SU-DHL-6 (cell line): ENCODE results near the gene ARHGAP6.
"Not testable (repeated sequence)": the region's sequence is repeated elsewhere in the genome, so short reads cannot be mapped to it uniquely, and the experiment has no call there.

Experiments used
- H2AFZ ChIP-seq: fragments of 200-600 bp; sonication (generic); 2 replicates; pipeline ENCODE4 v1.6.1; 2014; ENCODE audit warnings: low read depth, mild to moderate bottlenecking, moderate library complexity, mixed read lengths, antibody characterized with exemption, low read length; ENCODE audit not compliant: severe bottlenecking
- H3F3A ChIP-seq: fragments of 200-600 bp; shearing (Covaris generic); 2 replicates; pipeline ENCODE4 v1.6.0; 2016; ENCODE audit warnings: antibody characterized with exemption, mild to moderate bottlenecking; ENCODE audit not compliant: insufficient read depth
- H3K27ac ChIP-seq: fragments of 200-600 bp; sonication (generic); 2 replicates; pipeline ENCODE4 v1.5.1; 2016; ENCODE audit warnings: low read depth, mild to moderate bottlenecking, low read length, moderate library complexity, mixed read lengths
- H3K27me3 ChIP-seq: fragments of 200-600 bp; sonication (generic), shearing (Covaris generic); 2 replicates; pipeline ENCODE4 v1.6.0; 2014; ENCODE audit warnings: mild to moderate bottlenecking, low read length
- H3K36me3 ChIP-seq: fragments of 200-600 bp; sonication (generic); 2 replicates; pipeline ENCODE4 v1.6.1; 2014; ENCODE audit warnings: mild to moderate bottlenecking, low read length, mixed read lengths
- H3K4me2 ChIP-seq: fragments of 300-600, 200-600 bp; shearing (Covaris generic), sonication (generic); 2 replicates; pipeline ENCODE4 v1.6.0; 2014; ENCODE audit warnings: low read length, low read depth, mild to moderate bottlenecking; ENCODE audit not compliant: poor library complexity, severe bottlenecking
- H3K4me3 ChIP-seq: fragments of 200-600 bp; sonication (generic); 2 replicates; pipeline ENCODE4 v1.5.1; 2014; ENCODE audit warnings: antibody characterized with exemption, low read length, mild to moderate bottlenecking, mixed read lengths; ENCODE audit not compliant: insufficient read depth, poor library complexity, severe bottlenecking
- H3K79me2 ChIP-seq: fragments of 200-600 bp; sonication (generic); 2 replicates; pipeline ENCODE4 v1.6.1; 2014; ENCODE audit warnings: mild to moderate bottlenecking, low read length, moderate library complexity; ENCODE audit not compliant: insufficient read depth
- H3K9ac ChIP-seq: fragments of 200-600 bp; sonication (generic); 2 replicates; pipeline ENCODE4 v1.7.0; 2014; ENCODE audit warnings: mild to moderate bottlenecking, low read length
- H3K9me2 ChIP-seq: fragments of 200-600 bp; sonication (generic); replicated peaks from 2 replicates; pipeline ENCODE4 v1.6.1; 2014; ENCODE audit warnings: low read length; ENCODE audit not compliant: insufficient read depth
- H3K9me3 ChIP-seq: fragments of 200-600 bp; sonication (generic); 2 replicates; pipeline ENCODE4 v1.6.1; 2014; ENCODE audit warnings: low read length, mixed read lengths; ENCODE audit not compliant: insufficient read depth
- H4K20me1 ChIP-seq: fragments of 200-600 bp; sonication (generic); 2 replicates; pipeline ENCODE4 v1.6.1; 2014; ENCODE audit warnings: low read depth, mild to moderate bottlenecking, antibody characterized with exemption, low read length, moderate library complexity, mixed read lengths
- CTCF ChIP-seq: fragments of 200-600 bp; sonication (generic); IDR thresholded peaks from one replicate; pipeline ENCODE4 v1.5.1; 2017; ENCODE audit warnings: antibody characterized with exemption, mild to moderate bottlenecking, low read length, moderate library complexity; ENCODE audit not compliant: insufficient read depth, poor library complexity, severe bottlenecking
- EZH2phosphoT487 ChIP-seq: fragments of 200-600 bp; sonication (generic), shearing (Covaris generic); conservative IDR thresholded peaks from 2 replicates; pipeline ENCODE4 v1.6.1; 2018; ENCODE audit warnings: mild to moderate bottlenecking, antibody characterized with exemption, low read length, moderate library complexity, mixed read lengths

The ARHGAP6 gene

GRCh38 chrX:11509786-11510185, 155.9 kb downstream of the ARHGAP6 start:
- no peaks in the 10 kb centered on the region for H3K9me3 ChIP-seq
- H3K79me2 ChIP-seq: no peaks in the 10 kb centered on the region
- H3K36me3 ChIP-seq: no peaks in the 10 kb centered on the region
- H3K9me2 ChIP-seq: no peaks in the 10 kb centered on the region
- TF ChIP-seq EZH2phosphoT487 (no peak), CTCF (no peak)
- no peak overlapping the region for H2AFZ ChIP-seq
- no peak overlapping the region for H3K4me2 ChIP-seq
- H3F3A ChIP-seq: no peaks in the 10 kb centered on the region
- no peaks in the 10 kb centered on the region for H4K20me1 ChIP-seq
- H3K9ac ChIP-seq: no peak overlapping the region
- no peak overlapping the region for H3K4me3 ChIP-seq
- no peak overlapping the region for H3K27ac ChIP-seq
- H3K27me3 ChIP-seq: no peaks in the 10 kb centered on the region

GRCh38 chrX:11504234-11504633, 161.5 kb downstream of the ARHGAP6 start:
- Histone ChIP-seq H3K4me3 (no peak overlapping the region), H3K9me2 (no peaks in the 10 kb centered on the region), H4K20me1 (no peaks in the 10 kb centered on the region), H3K9ac (no peak overlapping the region), H3K27me3 (no peaks in the 10 kb centered on the region), H3K36me3 (no peaks in the 10 kb centered on the region), H3K27ac (no peak overlapping the region), H3F3A (no peaks in the 10 kb centered on the region), H3K9me3 (no peaks in the 10 kb centered on the region), H3K4me2 (no peak overlapping the region), H3K79me2 (no peaks in the 10 kb centered on the region), H2AFZ (no peak overlapping the region)
- TF ChIP-seq CTCF (no peak), EZH2phosphoT487 (no peak)

GRCh38 chrX:11499076-11500044, 166.4 kb downstream of the ARHGAP6 start:
- Histone ChIP-seq H2AFZ (no peak overlapping the region), H3K36me3 (no peaks in the 10 kb centered on the region), H3K9me2 (no peaks in the 10 kb centered on the region), H3K4me3 (no peak overlapping the region), H3K27ac (no peak overlapping the region), H3K4me2 (no peak overlapping the region), H3K9me3 (no peaks in the 10 kb centered on the region), H3K79me2 (no peaks in the 10 kb centered on the region), H3K27me3 (no peaks in the 10 kb centered on the region), H3K9ac (no peak overlapping the region), H3F3A (no peaks in the 10 kb centered on the region), H4K20me1 (no peaks in the 10 kb centered on the region)
- TF ChIP-seq EZH2phosphoT487 (no peak), CTCF (no peak)

- H3K9ac ChIP-seq, H3K4me2 ChIP-seq, H4K20me1 ChIP-seq, H3K9me3 ChIP-seq, H3K9me2 ChIP-seq, H3K27me3 ChIP-seq, H3K36me3 ChIP-seq, H3K4me3 ChIP-seq, H2AFZ ChIP-seq, H3K27ac ChIP-seq, H3K79me2 ChIP-seq, H3F3A ChIP-seq: not testable (repeated sequence)
Measured at GRCh38 chrX:11491375-11491774, 174.3 kb downstream of the ARHGAP6 start.
